Prostate gland (tissue), 2 donors: ENCODE data around the gene CHST3.

Source experiments
- CTCF ChIP-seq, 4 experiments: fragments of 200-600 bp in 2 of 4; fragments of 450-650 bp in 2 of 4; sonication (generic) in 2 of 4; IDR thresholded peaks; 1 replicate in 3 of 4; 2 replicates in 1 of 4; pipeline ENCODE4 v1.5.1; 2016 to 2019; ENCODE audit warnings: antibody characterized with exemption in 4 of 4, mild to moderate bottlenecking in 2 of 4, moderate library complexity in 2 of 4
- POLR2A ChIP-seq: fragments of 450-650 bp; IDR thresholded peaks from one replicate; pipeline ENCODE4 v1.6.1; 2016; ENCODE audit warnings: antibody characterized with exemption, mild to moderate bottlenecking
- POLR2AphosphoS5 ChIP-seq: sonication (generic); formaldehyde crosslinking; IDR thresholded peaks from one replicate; pipeline ENCODE4 v1.6.1; 2017; ENCODE audit warnings: antibody characterized with exemption

- no peak for TF ChIP-seq POLR2A
- TF ChIP-seq POLR2AphosphoS5, result no peak
- no peak for TF ChIP-seq CTCF (IDR thresholded peaks at IDR 0.05)
Observed at GRCh38 chr10:71924771-71925170, 39.4 kb upstream of the CHST3 start.
